Heart right ventricle (tissue), 16 donors: ENCODE results near the gene ECHS1. TPM values are rescaled to one million over a fixed set of nuclear protein-coding genes. Genes with fewer than 3 reads are reported as not detected.

Source experiments
- ATAC-seq, 8 donors: fragments of 200-7000 bp; cut with Tn5 transposase; one replicate each; pipeline ENCODE4 v1.9.1; 2020; ENCODE audit warnings: mild to moderate bottlenecking in 8 of 8, moderate library complexity in 8 of 8, moderate number of reproducible peaks in 1 of 8
- DNase-seq, 2 donors: peaks; one replicate each; pipeline ENCODE4 v3.0.0-alpha.2; 2020
- H3K27ac ChIP-seq, 10 donors: fragments of 200-600 bp; sonication (generic) in 2 of 10; one replicate each; pipeline versions ENCODE4 v1.5.0 to v1.8.0; 2020 to 2022; ENCODE audit warnings: mild to moderate bottlenecking in 3 of 10
- H3K27me3 ChIP-seq, 7 donors: fragments of 200-600 bp; one replicate each; pipeline ENCODE4 v1.8.0; 2021 to 2022; ENCODE audit warnings: mild to moderate bottlenecking in 2 of 7
- H3K36me3 ChIP-seq, 9 donors: fragments of 200-600 bp; sonication (generic) in 1 of 9; one replicate each; pipeline versions ENCODE4 v1.5.0 to v1.8.0; 2020 to 2022; ENCODE audit warnings: mild to moderate bottlenecking in 2 of 9
- H3K4me1 ChIP-seq, 9 donors: fragments of 200-600 bp; sonication (generic) in 1 of 9; one replicate each; pipeline versions ENCODE4 v1.5.0 to v1.8.0; 2020 to 2022; ENCODE audit warnings: mild to moderate bottlenecking in 4 of 9
- H3K4me3 ChIP-seq, 10 donors: fragments of 200-600 bp; sonication (generic) in 2 of 10; one replicate each; pipeline versions ENCODE4 v1.5.0 to v1.8.0; 2020 to 2022; ENCODE audit warnings: mild to moderate bottlenecking in 7 of 10, moderate library complexity in 2 of 10
- H3K9me3 ChIP-seq, 11 donors: fragments of 200-600 bp in 10 of 11; sonication (generic) in 2 of 11; one replicate each; pipeline versions ENCODE4 v1.5.0 to v1.8.0; 2013 to 2022; ENCODE audit warnings: mild to moderate bottlenecking in 2 of 11, control low read depth in 1 of 11, moderate library complexity in 1 of 11
- whole genome bisulfite sequencing, 2 donors: extraction: QIAGEN DNeasy Blood & Tissue Kit; methylation state at CpG; one replicate each; pipeline ENCODE4 v1.1.7; 2013; ENCODE audit warnings: inconsistent platforms in 1 of 2; 5-methylcytosine and 5-hydroxymethylcytosine counted together
- intact Hi-C, 10 donors: fragments of 100-400 bp; cut with DNase I; formaldehyde crosslinking; loops; one replicate each; pipeline versions ENCODE4 v1.11.1 to v1.14.2; 2022
- polyA plus RNA-seq, 2 donors: library from polyadenylated mRNA; stranded (reverse); fragments of 200-250 nt; gene quantifications; one replicate each; pipeline ENCODE4 v1.2.3, GENCODE V29; 2013
- total RNA-seq, 10 donors: library from RNA; stranded (reverse); fragmentation: NEBNext Ultra II Directional in 3 of 10; extraction: Animal tissue kit (Norgen Biotek cat#: 25700) in 3 of 10; gene quantifications; one replicate each; pipeline versions ENCODE4 v1.2.1 to v1.2.4, GENCODE V29; 2021 to 2023
- TF ChIP-seq, protein P1 (sequence below), 9 donors: fragments of 200-600 bp; sonication (generic) in 2 of 9; IDR thresholded peaks; one replicate each; pipeline versions ENCODE4 v1.5.0 to v1.8.0; 2021 to 2022; ENCODE audit warnings: antibody characterized with exemption in 9 of 9, mild to moderate bottlenecking in 5 of 9, moderate library complexity in 1 of 9
- donor health status: Arrhythmogenic right ventricular cardiomyopathy.
- donor health status: ischemic (EF 13 %, LVEDD 7.1; RV severe dilation, severe dysfunction).
- donor health status: healthy with polysubstance abuse.
- donor health status: DM: no; HTN: yes; CAD: no.
- donor health status: DM: no; HTN: no; CAD: no.
- donor health status: ischemic (EF 25% LVEDD 6.9; RV normal size, moderate dysfunction).
- donor health status: ischemic (EF 25% LVEDD 5.7; RV mildly dilated, moderate dysfunction).
- donor health status: healthy.
- donor health status: DM: yes; HTN: yes; CAD: no.
- donor health status: Ischemic cardiomyopathy.
- donor health status: ischemic (EF 35%, LVEDD 5.7; RV mildly dilated, moderate dysfunction).
- donor health status: nonischemic (EF 11% LVEDD 7.7; RV severe dilation, severe dysfunction).
- donor health status: DM: yes; HTN: yes; CAD: no.
- donor health status: PGD.
- donor health status: ischemic (EF 29% LVEDD 5.4; RV normal size, mild dysfunction).
- donor health status: nonischemic (EF 23%, LVEDD 6.1; RV moderate dilation, normal function).

The ECHS1 gene
- total and polyA plus RNA-seq, 12 donors = 117 to 275 (median 213) TPM

DNA sequence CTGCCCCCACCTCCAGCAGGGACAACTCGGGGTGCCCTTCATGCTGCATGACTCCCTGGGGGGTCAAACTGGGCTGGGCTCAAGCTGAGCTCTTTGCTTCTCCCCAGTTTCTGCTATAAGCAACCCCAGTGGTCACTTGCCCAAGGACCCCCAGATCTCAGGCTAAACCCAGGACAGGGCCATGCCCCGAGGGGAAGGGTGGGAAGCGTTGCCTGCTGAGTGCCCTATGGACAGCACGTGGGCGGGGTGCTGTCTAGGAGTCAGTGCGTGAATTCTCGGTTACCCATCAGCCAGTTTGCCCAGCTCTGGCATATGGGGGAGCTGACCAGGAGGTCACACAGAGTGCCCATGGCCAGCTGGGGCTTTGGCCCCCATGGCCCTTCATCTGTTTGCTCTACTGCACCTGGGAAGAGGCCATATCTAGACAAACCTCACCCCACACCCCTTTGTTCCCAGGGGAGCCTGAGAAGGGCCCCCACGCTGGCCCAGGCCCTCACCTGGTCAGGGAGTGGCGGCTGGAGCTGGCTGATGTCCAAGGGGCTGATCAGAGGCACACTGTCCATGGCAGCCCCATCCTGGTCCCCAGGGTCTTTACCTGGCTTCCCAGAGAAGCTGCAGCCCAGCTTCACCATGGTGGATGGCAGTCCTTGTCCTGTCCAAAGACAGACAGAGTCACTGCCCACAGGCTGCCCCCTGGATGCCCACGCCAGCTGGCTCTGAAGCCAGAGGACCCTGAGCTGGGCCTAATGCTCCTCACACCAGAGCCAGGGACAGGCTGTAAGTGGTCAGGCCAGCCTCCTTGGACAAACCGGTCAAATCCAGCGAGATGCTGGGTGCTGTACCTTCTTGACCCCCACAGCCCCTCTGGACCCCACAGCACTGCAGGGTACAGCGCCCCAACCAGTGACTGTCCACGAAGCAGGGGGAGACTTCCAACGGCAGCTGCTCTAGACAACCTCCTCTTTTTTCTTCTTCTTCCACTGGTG is 44.5 kb downstream of the ECHS1 start:
- DNase-seq = no peak
- intact Hi-C loops = loop anchor here in 7 of 10 donors (5.0 to 10.0 kb wide), 4 partner anchors 186 to 279 kb away; partner anchors contain the start of gene CYP2E1 (in 5 of the 7)

DNA sequence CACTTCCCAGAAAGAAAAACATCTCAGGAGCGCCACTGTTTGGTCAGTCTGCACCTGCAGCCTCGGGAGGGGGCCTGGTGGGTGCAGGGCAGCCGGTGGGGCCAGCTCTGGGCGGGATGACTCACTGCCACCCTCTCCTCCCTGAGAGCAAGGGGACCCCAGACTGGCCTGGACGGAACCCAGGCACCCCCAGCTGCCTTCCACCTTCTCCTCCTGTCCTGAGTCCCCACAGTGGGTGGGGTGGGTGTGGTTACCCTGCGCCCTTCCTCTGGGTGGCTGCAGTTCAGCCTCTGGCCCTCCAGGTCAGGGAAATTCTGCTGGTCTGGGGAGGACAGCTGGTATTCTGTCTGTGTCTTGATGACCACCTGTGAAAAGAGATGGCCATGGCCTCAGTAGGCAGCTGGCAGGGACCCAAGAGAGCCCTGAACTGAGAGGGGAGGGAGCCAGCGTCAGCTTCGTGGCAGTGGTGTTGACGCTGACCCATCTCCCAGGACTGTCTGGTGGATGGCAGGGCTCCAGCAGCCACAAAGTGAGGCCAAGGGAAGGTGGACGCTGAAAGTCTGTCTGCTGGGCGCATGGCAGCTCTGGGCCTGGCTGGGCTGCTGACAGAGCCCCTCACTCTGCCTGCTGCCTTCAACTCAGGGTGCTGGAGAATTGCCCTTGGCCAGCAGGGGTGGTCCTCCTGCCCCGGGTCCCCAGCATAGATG is 45.4 kb downstream of the ECHS1 start:
- H3K27me3 ChIP-seq = peaks cover 29 to 78% (median 74%) of the 10 kb centered on the region in 7 donors

More for the DNA sequence above, 44.5 kb downstream of the ECHS1 start:
- ATAC-seq = no peak
- no peaks in the 10 kb centered on the region for H3K36me3 ChIP-seq
- H3K27me3 ChIP-seq = peaks cover 29 to 81% (median 80%) of the 10 kb centered on the region in 7 donors
- TF ChIP-seq, protein P1, sequence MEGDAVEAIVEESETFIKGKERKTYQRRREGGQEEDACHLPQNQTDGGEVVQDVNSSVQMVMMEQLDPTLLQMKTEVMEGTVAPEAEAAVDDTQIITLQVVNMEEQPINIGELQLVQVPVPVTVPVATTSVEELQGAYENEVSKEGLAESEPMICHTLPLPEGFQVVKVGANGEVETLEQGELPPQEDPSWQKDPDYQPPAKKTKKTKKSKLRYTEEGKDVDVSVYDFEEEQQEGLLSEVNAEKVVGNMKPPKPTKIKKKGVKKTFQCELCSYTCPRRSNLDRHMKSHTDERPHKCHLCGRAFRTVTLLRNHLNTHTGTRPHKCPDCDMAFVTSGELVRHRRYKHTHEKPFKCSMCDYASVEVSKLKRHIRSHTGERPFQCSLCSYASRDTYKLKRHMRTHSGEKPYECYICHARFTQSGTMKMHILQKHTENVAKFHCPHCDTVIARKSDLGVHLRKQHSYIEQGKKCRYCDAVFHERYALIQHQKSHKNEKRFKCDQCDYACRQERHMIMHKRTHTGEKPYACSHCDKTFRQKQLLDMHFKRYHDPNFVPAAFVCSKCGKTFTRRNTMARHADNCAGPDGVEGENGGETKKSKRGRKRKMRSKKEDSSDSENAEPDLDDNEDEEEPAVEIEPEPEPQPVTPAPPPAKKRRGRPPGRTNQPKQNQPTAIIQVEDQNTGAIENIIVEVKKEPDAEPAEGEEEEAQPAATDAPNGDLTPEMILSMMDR (IDR thresholded peaks at IDR 0.05) = no peak
- H3K4me3 ChIP-seq = no peak overlapping the region
- WGBS, 2 donors = 79 to 84% methylated on average over 15 of the region's 15 CpGs
- no peaks in the 10 kb centered on the region for H3K9me3 ChIP-seq
- H3K4me1 ChIP-seq = peaks cover 5 to 25% (median 15%) of the 10 kb centered on the region in 9 donors
- H3K27ac ChIP-seq = no peak overlapping the region

DNA sequence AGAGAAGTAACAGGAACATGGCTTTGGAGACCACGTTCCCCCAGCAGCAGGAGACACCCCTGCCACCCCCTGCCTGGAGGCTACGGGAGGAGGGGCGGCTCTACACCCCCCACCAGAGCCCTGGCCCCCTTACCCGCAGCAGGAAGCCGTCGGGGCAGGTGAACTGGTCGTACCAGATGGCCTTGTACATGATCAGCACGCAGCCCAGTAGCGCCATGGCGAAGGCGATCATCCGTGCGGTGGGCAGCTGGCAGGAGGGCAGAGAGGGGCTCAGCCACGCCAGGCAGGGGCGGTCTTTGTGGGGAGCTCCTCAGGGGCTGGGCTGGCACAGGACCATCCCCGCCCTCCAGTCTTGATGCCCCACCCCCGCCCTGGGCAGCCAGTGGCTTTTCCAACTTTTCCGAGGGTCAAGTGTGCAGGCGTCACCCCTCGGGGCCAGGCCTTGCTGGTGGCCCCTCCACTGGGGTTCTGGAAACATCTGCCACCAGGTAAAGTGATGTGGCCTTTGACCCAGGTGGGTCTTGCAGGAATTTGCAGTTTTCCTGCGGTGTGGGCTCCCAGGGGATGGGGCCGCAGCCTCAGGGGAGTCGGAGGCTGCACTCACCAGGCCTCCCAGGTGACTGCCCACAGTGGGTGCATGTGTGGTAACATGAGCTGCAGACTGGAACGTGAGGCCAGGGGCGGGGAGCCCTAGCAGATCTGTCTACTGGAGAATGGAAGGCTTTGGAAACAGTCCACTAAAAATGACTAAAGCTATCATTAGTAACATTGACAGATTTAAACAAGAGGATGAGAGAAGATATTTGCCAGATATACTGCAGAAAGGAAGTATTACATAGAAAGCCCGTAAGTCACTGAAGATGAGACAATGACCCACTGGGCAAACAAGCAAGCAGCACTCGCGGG is 46.2 kb downstream of the ECHS1 start:
- no peak for ATAC-seq

More for the DNA sequence above, 45.4 kb downstream of the ECHS1 start:
- Histone ChIP-seq H3K36me3 (no peaks in the 10 kb centered on the region), H3K4me3 (no peak overlapping the region), H3K4me1 (peaks cover 5 to 25% (median 15%) of the 10 kb centered on the region in 9 donors), H3K27ac (no peak overlapping the region), H3K9me3 (no peaks in the 10 kb centered on the region)
- TF ChIP-seq, protein P1 (IDR thresholded peaks at IDR 0.05) = no peak
- intact Hi-C loops = loop anchor here in 7 of 10 donors (5.0 to 10.0 kb wide), 4 partner anchors 187 to 279 kb away; partner anchors contain the start of gene CYP2E1 (in 5 of the 7)
- DNase-seq (no peak), ATAC-seq (no peak)
- 42 to 49% methylated on average over 12 of the region's 12 CpGs for WGBS, 2 donors

More for the DNA sequence above, 46.2 kb downstream of the ECHS1 start:
- H3K4me3 ChIP-seq = no peak overlapping the region
- H3K36me3 ChIP-seq = no peaks in the 10 kb centered on the region
- H3K27me3 ChIP-seq = peaks cover 27 to 70% (median 65%) of the 10 kb centered on the region in 7 donors
- intact Hi-C loops = loop anchor here in 7 of 10 donors (5.0 to 10.0 kb wide), 4 partner anchors 188 to 280 kb away; partner anchors contain the start of gene CYP2E1 (in 5 of the 7)
- DNase-seq = no peak
- no peaks in the 10 kb centered on the region for H3K9me3 ChIP-seq
- H3K4me1 ChIP-seq = peaks cover 5 to 25% (median 15%) of the 10 kb centered on the region in 9 donors
- no peak overlapping the region for H3K27ac ChIP-seq
- TF ChIP-seq, protein P1 (IDR thresholded peaks at IDR 0.05) = no peak
- 25 to 43% methylated on average over 28 of the region's 28 CpGs for WGBS, 2 donors
